ENCODE data around the gene PHF19.

The PHF19 gene

GRCh38 chr9:120902569-120903535 is 25.9 kb upstream of the PHF19 start:
- Histone ChIP-seq H3K36me3 (ENCODE audit: insufficient read depth, low read length) (no peaks in the 10 kb centered on the region), H3K9me3 (ENCODE audit: control insufficient read depth, insufficient read depth, low read length) (no peaks in the 10 kb centered on the region), H3K9ac (ENCODE audit: low read depth, low read length) (no peak overlapping the region), H3K4me1 (ENCODE audit: insufficient read depth, low read length) (no peaks in the 10 kb centered on the region)

GRCh38 chr9:120901755-120902568 is 25.0 kb upstream of the PHF19 start:
- H3K9me3 ChIP-seq (ENCODE audit: control insufficient read depth, insufficient read depth, low read length) = no peaks in the 10 kb centered on the region
- H3K9ac ChIP-seq (ENCODE audit: low read depth, low read length) = no peak overlapping the region
- peaks cover 4% of the 10 kb centered on the region; the same call in 1 of the 2 replicates for H3K4me1 ChIP-seq (ENCODE audit: insufficient read depth, low read length)
- H3K36me3 ChIP-seq (ENCODE audit: insufficient read depth, low read length) = no peaks in the 10 kb centered on the region

DNA sequence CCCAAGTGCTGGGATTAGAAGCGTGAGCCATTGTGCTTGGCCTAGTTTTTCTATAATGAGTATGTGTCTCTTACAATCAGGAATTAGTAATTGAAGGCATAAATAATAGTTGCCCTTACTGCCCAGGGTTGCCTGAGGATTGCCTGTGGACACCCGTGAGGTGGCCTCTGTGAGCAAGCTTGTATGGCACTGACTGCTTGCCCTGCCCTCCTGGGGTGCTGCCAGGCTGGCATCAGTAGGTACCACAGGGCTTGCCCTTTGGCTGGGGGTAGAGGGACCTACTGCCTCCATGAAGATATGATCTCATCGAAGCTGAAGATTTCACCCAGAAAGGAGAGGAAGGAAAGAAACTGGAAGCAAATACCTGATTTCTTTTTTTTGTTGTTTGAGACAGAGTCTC is 23.8 kb upstream of the PHF19 start:
- Histone ChIP-seq H3K9me3 (ENCODE audit: control insufficient read depth, insufficient read depth, low read length) (no peaks in the 10 kb centered on the region), H3K9ac (ENCODE audit: low read depth, low read length) (no peak overlapping the region), H3K4me1 (ENCODE audit: insufficient read depth, low read length) (peaks cover 5% of the 10 kb centered on the region; the same call in 1 of the 2 replicates), H3K36me3 (ENCODE audit: insufficient read depth, low read length) (no peaks in the 10 kb centered on the region)

DNA sequence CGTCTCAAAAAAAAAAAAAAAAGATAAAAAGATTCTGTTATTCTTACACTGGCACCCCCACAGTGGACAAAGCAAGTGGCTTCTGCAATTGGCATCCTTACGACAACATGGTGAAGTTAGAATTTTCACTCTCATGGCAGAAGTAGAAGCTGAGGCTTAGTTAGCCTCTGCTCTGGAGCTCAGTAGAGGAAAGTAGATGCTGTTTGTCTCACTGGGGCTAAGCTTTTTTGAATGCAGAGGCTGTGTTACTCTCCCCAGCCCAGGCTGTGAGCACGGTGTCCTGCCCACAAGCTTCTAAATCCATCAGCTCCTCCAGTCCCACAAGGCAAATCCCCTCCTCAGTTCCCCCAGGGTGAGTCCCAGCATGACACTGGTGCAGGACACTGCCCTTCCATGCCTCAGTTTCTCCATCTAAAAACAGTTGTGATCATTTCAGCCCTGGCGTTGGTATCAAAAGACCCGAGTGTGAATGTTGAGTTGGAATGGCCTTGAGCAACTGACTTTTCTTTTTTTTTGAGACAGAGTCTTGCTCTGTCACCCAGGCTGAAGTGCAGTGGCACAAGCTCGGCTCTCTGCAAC is 22.6 kb upstream of the PHF19 start:
- no peaks in the 10 kb centered on the region for H3K36me3 ChIP-seq (ENCODE audit: insufficient read depth, low read length)
- no peaks in the 10 kb centered on the region for H3K9me3 ChIP-seq (ENCODE audit: control insufficient read depth, insufficient read depth, low read length)
- no peak overlapping the region for H3K9ac ChIP-seq (ENCODE audit: low read depth, low read length)
- H3K4me1 ChIP-seq (ENCODE audit: insufficient read depth, low read length) = peaks cover 5% of the 10 kb centered on the region; the same call in 1 of the 2 replicates

GRCh38 chr9:120898396-120898795 is 21.4 kb upstream of the PHF19 start:
- H3K4me1 ChIP-seq (ENCODE audit: insufficient read depth, low read length) = peaks cover 5% of the 10 kb centered on the region; the same call in 1 of the 2 replicates
- H3K9me3 ChIP-seq (ENCODE audit: control insufficient read depth, insufficient read depth, low read length) = no peaks in the 10 kb centered on the region
- no peaks in the 10 kb centered on the region for H3K36me3 ChIP-seq (ENCODE audit: insufficient read depth, low read length)
- H3K9ac ChIP-seq (ENCODE audit: low read depth, low read length) = no peak overlapping the region

DNA sequence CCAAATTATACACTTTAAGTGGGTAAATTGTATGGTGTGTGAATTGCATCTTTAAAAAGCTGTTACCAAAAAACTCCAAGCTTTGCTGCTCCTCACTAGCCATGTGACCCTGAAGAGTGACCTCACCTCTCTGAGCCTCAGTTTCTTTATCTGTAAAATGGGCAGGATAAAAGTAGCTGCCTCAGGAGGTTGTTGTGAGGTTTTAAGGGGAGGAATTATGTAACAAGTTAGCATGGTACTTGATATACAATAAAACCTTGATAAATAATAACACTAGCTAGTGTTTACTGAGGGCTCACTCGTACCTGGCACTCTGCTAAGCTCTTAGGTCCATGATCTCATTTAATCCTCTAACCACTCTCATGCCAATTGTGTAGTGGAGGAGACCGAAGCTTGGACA is 19.0 kb upstream of the PHF19 start:
- H3K4me1 ChIP-seq (ENCODE audit: insufficient read depth, low read length) = peaks cover 5% of the 10 kb centered on the region
- no peaks in the 10 kb centered on the region for H3K36me3 ChIP-seq (ENCODE audit: insufficient read depth, low read length)
- no peak overlapping the region for H3K9ac ChIP-seq (ENCODE audit: low read depth, low read length)
- no peaks in the 10 kb centered on the region for H3K9me3 ChIP-seq (ENCODE audit: control insufficient read depth, insufficient read depth, low read length)

DNA sequence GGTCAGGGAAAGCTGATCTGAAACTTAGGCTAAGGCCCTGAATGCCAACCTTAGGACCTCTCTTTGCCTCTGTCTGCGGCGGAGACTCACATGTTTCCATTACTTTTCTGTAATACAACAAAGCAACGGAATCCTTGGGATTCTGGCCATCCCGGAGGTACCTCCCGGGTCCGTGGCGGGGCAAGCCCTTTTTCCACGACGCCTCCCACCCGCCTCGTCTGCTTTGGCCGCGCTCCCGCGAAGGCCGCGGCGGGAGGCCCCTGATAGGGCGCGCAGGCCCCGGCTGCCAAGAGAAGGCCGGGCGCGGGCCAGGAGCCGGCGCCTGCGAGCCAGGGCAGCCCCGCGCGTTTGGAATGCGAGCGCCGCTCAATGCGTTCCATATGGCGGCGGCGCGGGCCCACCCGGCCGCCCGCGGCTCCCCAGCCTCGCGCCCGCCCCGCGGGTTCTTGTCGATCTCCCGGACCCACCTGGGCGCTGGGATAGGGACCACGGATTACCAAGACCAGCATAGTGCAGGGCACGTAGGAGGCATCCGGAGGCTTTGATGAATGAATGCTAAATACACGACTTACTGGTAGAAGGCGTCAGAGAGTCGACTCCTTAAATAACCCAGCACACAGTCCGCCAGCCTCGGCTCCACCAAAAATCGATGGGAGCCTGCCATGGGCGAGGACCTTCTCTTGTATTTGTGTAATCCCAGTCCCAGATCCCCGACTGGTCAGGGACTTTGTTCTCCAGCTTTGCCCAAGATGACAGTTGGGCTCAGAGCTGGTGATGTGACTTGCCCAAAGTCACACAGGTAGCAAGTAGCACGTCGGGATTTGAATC is 17.5 kb upstream of the PHF19 start:
- peak overlapping the region; percentile 37; the same call in 1 of the 2 replicates for H3K9ac ChIP-seq (ENCODE audit: low read depth, low read length)
- H3K36me3 ChIP-seq (ENCODE audit: insufficient read depth, low read length) = no peaks in the 10 kb centered on the region
- H3K4me1 ChIP-seq (ENCODE audit: insufficient read depth, low read length) = peaks cover 13% of the 10 kb centered on the region
- no peaks in the 10 kb centered on the region for H3K9me3 ChIP-seq (ENCODE audit: control insufficient read depth, insufficient read depth, low read length)

GRCh38 chr9:120893611-120894307 is 16.8 kb upstream of the PHF19 start:
- Histone ChIP-seq H3K4me1 (ENCODE audit: insufficient read depth, low read length) (peaks cover 13% of the 10 kb centered on the region), H3K9ac (ENCODE audit: low read depth, low read length) (no peak overlapping the region)

GRCh38 chr9:120892748-120893610 is 16.0 kb upstream of the PHF19 start:
- no peak overlapping the region for H3K9ac ChIP-seq (ENCODE audit: low read depth, low read length)
- H3K4me1 ChIP-seq (ENCODE audit: insufficient read depth, low read length) = peaks cover 13% of the 10 kb centered on the region
- H3K36me3 ChIP-seq (ENCODE audit: insufficient read depth, low read length) = no peaks in the 10 kb centered on the region
- no peaks in the 10 kb centered on the region for H3K9me3 ChIP-seq (ENCODE audit: control insufficient read depth, insufficient read depth, low read length)

More at GRCh38 chr9:120893611-120894307, 16.8 kb upstream of the PHF19 start:
- Histone ChIP-seq H3K36me3 (ENCODE audit: insufficient read depth, low read length) (no peaks in the 10 kb centered on the region), H3K9me3 (ENCODE audit: control insufficient read depth, insufficient read depth, low read length) (no peaks in the 10 kb centered on the region)

- peaks cover 11% of the 10 kb centered on the region for H3K4me1 ChIP-seq (ENCODE audit: insufficient read depth, low read length)
- no peak overlapping the region for H3K9ac ChIP-seq (ENCODE audit: low read depth, low read length)
- no peaks in the 10 kb centered on the region for H3K9me3 ChIP-seq (ENCODE audit: control insufficient read depth, insufficient read depth, low read length)
- no peaks in the 10 kb centered on the region for H3K36me3 ChIP-seq (ENCODE audit: insufficient read depth, low read length)
These were observed 15.1 kb upstream of the PHF19 start for GRCh38 chr9:120891884-120892747.

DNA sequence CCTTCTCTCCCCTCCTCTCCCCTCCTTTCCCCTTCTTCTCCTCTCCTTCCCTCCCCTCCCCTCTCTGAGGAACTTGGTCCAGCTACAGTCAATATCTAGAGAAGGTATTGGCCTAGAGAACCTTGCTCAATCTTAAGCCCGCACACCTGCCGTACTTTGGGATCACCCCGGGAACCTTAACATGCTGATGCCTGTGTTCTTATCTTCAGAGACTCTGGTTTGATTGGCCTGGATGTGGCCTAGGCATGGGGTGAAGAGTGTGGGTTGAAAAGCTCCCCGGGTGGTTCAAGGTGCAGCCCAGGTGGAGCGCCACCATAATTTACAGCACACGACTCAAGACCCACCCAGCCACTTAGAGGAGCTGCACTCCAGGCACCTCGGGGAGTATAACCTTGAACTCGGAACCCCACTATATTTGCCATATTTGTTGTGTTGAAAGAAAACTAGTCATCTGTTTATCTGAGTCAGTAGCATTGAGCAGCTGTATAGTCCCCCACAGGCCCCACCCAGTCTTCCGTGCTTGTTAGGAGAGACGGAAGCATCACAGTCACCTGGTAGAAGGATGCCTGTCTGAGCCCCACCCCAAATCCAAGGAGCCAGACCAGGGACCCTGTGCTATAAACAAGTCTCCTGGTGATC is 14.4 kb upstream of the PHF19 start:
- peaks cover 8% of the 10 kb centered on the region for H3K4me1 ChIP-seq (ENCODE audit: insufficient read depth, low read length)
- no peak overlapping the region for H3K9ac ChIP-seq (ENCODE audit: low read depth, low read length)

More for the DNA sequence above, 14.4 kb upstream of the PHF19 start:
- Histone ChIP-seq H3K9me3 (ENCODE audit: control insufficient read depth, insufficient read depth, low read length) (no peaks in the 10 kb centered on the region), H3K36me3 (ENCODE audit: insufficient read depth, low read length) (no peaks in the 10 kb centered on the region)
